IMR-90 (cell line): ENCODE measurements around the gene MRTFA. TPM values are rescaled to one million over a fixed set of nuclear protein-coding genes. Genes with fewer than 3 reads are reported as not detected.

Experiments
- ATAC-seq: fragments of 200-7000 bp; cut with Tn5 transposase; 2 replicates; pipeline ENCODE4 v1.9.1; 2020; ENCODE audit warnings: low read depth, mild to moderate bottlenecking, moderate library complexity
- BruUV-seq: library from RNA; stranded (reverse); fragments of 400-500 nt; replicated peaks from 2 replicates; lab custom pipeline; 2021; lab: Mats Ljungman, UMichigan
- CTCF ChIA-PET: fragments of 300-600 bp; formaldehyde crosslinking; extraction: SDS; loops from one replicate; lab custom pipeline; 2021; ENCODE audit warnings: antibody characterized with exemption; lab: Yijun Ruan, JAX
- POLR2A ChIA-PET: fragments of 300-600 bp; sonication (Branson Sonifier 250); formaldehyde crosslinking; loops from one replicate; lab custom pipeline; 2022; ENCODE audit warnings: antibody characterized with exemption; ENCODE audit not compliant: unreplicated experiment; lab: Charles Lee
- DNase-seq: peaks from one replicate; pipeline ENCODE4 v3.0.0; 2013
- H2AFZ ChIP-seq: replicated peaks from 2 replicates; pipeline ENCODE3; 2013; ENCODE audit warnings: low read length, mild to moderate bottlenecking; ENCODE audit not compliant: poor library complexity
- H2AK5ac ChIP-seq: 2 replicates; pipeline ENCODE4 v1.6.1; 2013; ENCODE audit warnings: low read depth, low read length, inconsistent platforms
- H2AK9ac ChIP-seq: replicated peaks from 2 replicates; pipeline ENCODE3; 2013; ENCODE audit warnings: mild to moderate bottlenecking, low read depth, low read length, moderate library complexity; ENCODE audit not compliant: poor library complexity
- H2BK120ac ChIP-seq: 2 replicates; pipeline ENCODE4 v1.6.1; 2013; ENCODE audit warnings: low read depth, low read length, inconsistent platforms
- H2BK15ac ChIP-seq: 3 replicates; pipeline ENCODE4 v1.6.1; 2013; ENCODE audit warnings: low read depth, low read length, inconsistent platforms
- H2BK20ac ChIP-seq: 2 replicates; pipeline ENCODE4 v1.6.1; 2013; ENCODE audit warnings: low read depth, mild to moderate bottlenecking, inconsistent platforms, low read length, moderate library complexity
- H2BK5ac ChIP-seq: 2 replicates; pipeline ENCODE4 v1.6.1; 2013; ENCODE audit warnings: mild to moderate bottlenecking, low read depth, low read length, inconsistent platforms; ENCODE audit not compliant: poor library complexity, severe bottlenecking
- H3K14ac ChIP-seq: replicated peaks from 2 replicates; pipeline ENCODE4 v1.6.1; 2013; ENCODE audit warnings: low read depth, low read length, inconsistent platforms
- H3K18ac ChIP-seq: 2 replicates; pipeline ENCODE4 v1.6.1; 2013; ENCODE audit warnings: low read depth, low read length, control low read depth
- H3K23ac ChIP-seq: 2 replicates; pipeline ENCODE4 v1.6.1; 2013; ENCODE audit warnings: low read depth, low read length, inconsistent platforms
- H3K27ac ChIP-seq: 2 replicates; pipeline ENCODE4 v1.5.1; 2013; ENCODE audit warnings: mild to moderate bottlenecking, control low read depth, low read length; ENCODE audit not compliant: insufficient read depth
- H3K27me3 ChIP-seq: 2 replicates; pipeline ENCODE4 v1.6.1; 2013; ENCODE audit warnings: low read length; ENCODE audit not compliant: control insufficient read depth, insufficient read depth
- H3K36me3 ChIP-seq: 2 replicates; pipeline ENCODE4 v1.6.1; 2013; ENCODE audit warnings: low read length, mixed read lengths; ENCODE audit not compliant: control insufficient read depth, insufficient read depth
- H3K4ac ChIP-seq: 2 replicates; pipeline ENCODE4 v1.6.1; 2013; ENCODE audit warnings: low read depth, low read length, inconsistent platforms
- H3K4me1 ChIP-seq: 2 replicates; pipeline ENCODE4 v1.6.1; 2013; ENCODE audit warnings: low read length, mixed read lengths; ENCODE audit not compliant: control insufficient read depth, insufficient read depth
- H3K4me2 ChIP-seq: 2 replicates; pipeline ENCODE4 v1.6.1; 2013; ENCODE audit warnings: low read depth, mild to moderate bottlenecking, control low read depth, low read length, moderate library complexity
- H3K4me3 ChIP-seq: 2 replicates; pipeline ENCODE4 v1.5.1; 2013; ENCODE audit warnings: low read depth, mild to moderate bottlenecking, control low read depth, low read length, moderate library complexity; ENCODE audit not compliant: insufficient read depth
- H3K56ac ChIP-seq: 2 replicates; pipeline ENCODE4 v1.6.1; 2013; ENCODE audit warnings: low read length, inconsistent platforms; ENCODE audit not compliant: insufficient read depth; ENCODE audit errors: extremely low read depth
- H3K79me1 ChIP-seq, 2 experiments: 2 replicates each; pipeline ENCODE4 v1.6.1; 2013; ENCODE audit warnings: low read length in 2 of 2, inconsistent platforms in 1 of 2, low read depth in 1 of 2
- H3K9ac ChIP-seq: 2 replicates; pipeline ENCODE4 v1.6.1; 2013; ENCODE audit warnings: low read depth, low read length, control low read depth
- H3K9me1 ChIP-seq: 2 replicates; pipeline ENCODE4 v1.6.1; 2013; ENCODE audit warnings: low read length, inconsistent platforms; ENCODE audit not compliant: insufficient read depth
- H3K9me3 ChIP-seq: 2 replicates; pipeline ENCODE4 v1.6.1; 2013; ENCODE audit warnings: low read length; ENCODE audit not compliant: control insufficient read depth, insufficient read depth
- H4K20me1 ChIP-seq: 2 replicates; pipeline ENCODE4 v1.6.1; 2013; ENCODE audit warnings: low read length, inconsistent platforms; ENCODE audit not compliant: insufficient read depth
- H4K5ac ChIP-seq: 2 replicates; pipeline ENCODE4 v1.6.1; 2013; ENCODE audit warnings: mild to moderate bottlenecking, low read depth, low read length, control low read depth
- H4K8ac ChIP-seq, 2 experiments: 2 replicates each; pipeline ENCODE4 v1.6.1; 2013; ENCODE audit warnings: low read depth in 2 of 2, low read length in 2 of 2, control low read depth in 1 of 2, inconsistent platforms in 1 of 2
- H4K91ac ChIP-seq: 2 replicates; pipeline ENCODE4 v1.6.1; 2013; ENCODE audit warnings: low read depth, low read length, inconsistent platforms; ENCODE audit not compliant: insufficient read depth
- BHLHE40 ChIP-seq: fragments of 150-350 bp; IDR thresholded peaks from 2 replicates; pipeline ENCODE4 v1.6.1; 2016; ENCODE audit warnings: mild to moderate bottlenecking, low read depth, low read length
- CHD1 ChIP-seq: IDR thresholded peaks from 2 replicates; pipeline ENCODE4 v1.6.1; 2012; ENCODE audit warnings: low read depth, low read length, improper control_type of control experiment
- CTCF ChIP-seq: conservative IDR thresholded peaks from 2 replicates; pipeline ENCODE4 v1.5.1; 2012; ENCODE audit warnings: mild to moderate bottlenecking, low read depth, low read length, improper control_type of control experiment
- ELK1 ChIP-seq: fragments of 150-350 bp; IDR thresholded peaks from 2 replicates; pipeline ENCODE4 v1.6.1; 2016; ENCODE audit warnings: low read depth, mild to moderate bottlenecking, low read length, moderate library complexity, borderline replicate concordance
- FOS ChIP-seq: fragments of 150-350 bp; IDR thresholded peaks from 2 replicates; pipeline ENCODE4 v1.6.1; 2016; ENCODE audit warnings: low read depth, low read length
- MAFK ChIP-seq: IDR thresholded peaks from 2 replicates; pipeline ENCODE4 v1.6.1; 2012; ENCODE audit warnings: low read depth, low read length, improper control_type of control experiment
- MAZ ChIP-seq: IDR thresholded peaks from 2 replicates; pipeline ENCODE4 v1.6.1; 2012; ENCODE audit warnings: low read depth, mild to moderate bottlenecking, low read length, improper control_type of control experiment, moderate library complexity, borderline replicate concordance
- MXI1 ChIP-seq: IDR thresholded peaks from 2 replicates; pipeline ENCODE4 v1.6.1; 2012; ENCODE audit warnings: low read depth, mild to moderate bottlenecking, low read length, moderate library complexity, borderline replicate concordance
- POLR2A ChIP-seq: IDR thresholded peaks from 2 replicates; pipeline ENCODE4 v1.6.1; 2012; ENCODE audit warnings: mild to moderate bottlenecking, low read depth, low read length
- RAD21 ChIP-seq: IDR thresholded peaks from 2 replicates; pipeline ENCODE4 v1.6.1; 2012; ENCODE audit warnings: low read length, improper control_type of control experiment
- RCOR1 ChIP-seq: IDR thresholded peaks from 2 replicates; pipeline ENCODE4 v1.6.1; 2012; ENCODE audit warnings: mild to moderate bottlenecking, low read length, improper control_type of control experiment; ENCODE audit not compliant: insufficient replicate concordance
- RFX5 ChIP-seq: IDR thresholded peaks from 2 replicates; pipeline ENCODE4 v1.8.0; 2012; ENCODE audit warnings: low read depth, mild to moderate bottlenecking, low read length, moderate library complexity
- SMC3 ChIP-seq: fragments of 150-350 bp; IDR thresholded peaks from 2 replicates; pipeline ENCODE4 v1.6.1; 2016; ENCODE audit warnings: low read depth, mild to moderate bottlenecking, antibody characterized with exemption, low read length, moderate library complexity
- USF2 ChIP-seq: fragments of 150-350 bp; IDR thresholded peaks from 2 replicates; pipeline ENCODE4 v1.6.1; 2017; ENCODE audit warnings: mild to moderate bottlenecking, antibody characterized with exemption, low read length, low read depth
- WGBS, 2 experiments: methylation state at CpG; one replicate each; pipeline versions ENCODE4 v1.1.5 to v1.1.7; 2013; ENCODE audit warnings: missing lambda C conversion rate in 2 of 2; ENCODE audit not compliant: insufficient read length in 1 of 2; ENCODE audit errors: extremely low coverage in 2 of 2; 5-methylcytosine and 5-hydroxymethylcytosine counted together
- dilution Hi-C: fragments of 300-500 bp; cut with HindIII; formaldehyde crosslinking; loops from one replicate; pipeline ENCODE4 v1.14.3; 2018; ENCODE audit warnings: low sequenced_read_pairs; ENCODE audit not compliant: unreplicated experiment
- in situ Hi-C: fragments of 300-500 bp; cut with MboI; formaldehyde crosslinking; loops from 3 replicates; pipeline ENCODE4 v1.14.3; 2019; ENCODE audit warnings: low sequenced_read_pairs, inconsistent platforms, mixed read lengths
- intact Hi-C: fragments of 100-400 bp; cut with micrococcal nuclease; formaldehyde crosslinking; loops from 2 replicates; pipeline ENCODE4 v1.10.0; 2022
- polyA plus RNA-seq, 3 experiments: library from polyadenylated mRNA; depleted of rRNA; stranded (reverse); fragments of >200 nt; gene quantifications; 2 replicates each; pipeline ENCODE4 v1.2.3, GENCODE V29; 2012; ENCODE audit warnings: low replicate concordance in 1 of 3
- total RNA-seq: library from RNA; depleted of rRNA; stranded (reverse); fragments of >200 nt; gene quantifications from 2 replicates; pipeline ENCODE4 v1.2.3, GENCODE V29; 2012

Gene MRTFA
- total and polyA plus RNA-seq, 2 of the 4 experiments (the other 2 are of a cell fraction) = 12.5 to 17.2 TPM

GRCh38 chr22:40444178-40444831 is 192.2 kb downstream of the MRTFA start:
- Histone ChIP-seq H2AK5ac (no peak overlapping the region), H4K8ac (no peak overlapping the region), H4K20me1 (peaks cover 10% of the 10 kb centered on the region; the same call in 1 of the 2 replicates), H3K9me1 (peaks cover 20% of the 10 kb centered on the region), H3K4me3 (no peak overlapping the region), H2AFZ (no peak overlapping the region), H2BK20ac (no peak overlapping the region), H3K4me1 (peaks cover 9% of the 10 kb centered on the region; the same call in 1 of the 2 replicates), H3K27ac (no peak overlapping the region), H2AK9ac (no peak overlapping the region), H3K79me1 (peaks cover 46 to 89% of the 10 kb centered on the region in 2 experiments; a peak in 3 of 4 replicates), H3K9ac (no peak overlapping the region), H4K5ac (no peak overlapping the region), H3K56ac (no peak overlapping the region), H3K14ac (no peak overlapping the region), H3K4ac (no peak overlapping the region), H3K9me3 (no peaks in the 10 kb centered on the region), H3K36me3 (peaks cover 8% of the 10 kb centered on the region), H2BK15ac (no peak overlapping the region), H3K18ac (no peak overlapping the region), H2BK120ac (no peak overlapping the region), H3K4me2 (no peak overlapping the region), H3K27me3 (no peaks in the 10 kb centered on the region), H4K91ac (no peak overlapping the region), H3K23ac (no peak overlapping the region), H2BK5ac (no peak overlapping the region)
- in situ Hi-C loops = loop anchor here (25.0 kb wide), 1 partner anchor 443 kb away; no protein-coding TSS in a partner anchor
- intact Hi-C loops = loop anchor here (1.0 kb wide), 1 partner anchor 13 kb away; no protein-coding TSS in a partner anchor
- 88% methylated on average over 4 of the region's 7 CpGs; no CpG with 5 or more reads in 1 of the 2 experiments for WGBS, 2 experiments
- dilution Hi-C loops = no loop called here
- CTCF ChIA-PET = interaction anchor here (0.6 to 1.2 kb wide), 2 partner anchors 35 to 124 kb away, joined by 3 to 6 read pairs; no protein-coding TSS in a partner anchor
- ATAC-seq (no peak), DNase-seq (no peak)
- no TSS peak for BruUV-seq
- TF ChIP-seq RFX5 = no peak
- no peak for TF ChIP-seq SMC3
- no peak for TF ChIP-seq USF2
- no peak for TF ChIP-seq MAZ
- no peak for TF ChIP-seq FOS
- TF ChIP-seq CHD1 = no peak
- TF ChIP-seq MAFK = no peak
- no peak for TF ChIP-seq RAD21
- TF ChIP-seq ELK1 = no peak
- no peak for TF ChIP-seq RCOR1
- TF ChIP-seq POLR2A = no peak
- no peak for TF ChIP-seq MXI1
- no peak for TF ChIP-seq CTCF
- TF ChIP-seq BHLHE40 = no peak
- POLR2A ChIA-PET = no interaction called here
